Midbrain (tissue), 1 donor: ENCODE data around the gene ZNF70.

Experiments used
- DNase-seq: peaks from one replicate; lab custom pipeline; 2025; lab: John Stamatoyannopoulos, UW

Gene ZNF70

GRCh38 chr22:23716811-23717801 lies 33.8 kb downstream of the ZNF70 start:
- peak; percentile 92 for DNase-seq

GRCh38 chr22:23715806-23716375 lies 35.0 kb downstream of the ZNF70 start:
- no peak for DNase-seq

- no peak for DNase-seq
Observed at GRCh38 chr22:23714596-23715578, 36.0 kb downstream of the ZNF70 start.

- DNase-seq, result no peak
Observed at GRCh38 chr22:23713696-23714595, 37.0 kb downstream of the ZNF70 start.

GRCh38 chr22:23712256-23712655 lies 38.7 kb downstream of the ZNF70 start:
- no peak for DNase-seq

GRCh38 chr22:23709107-23709506 lies 41.8 kb downstream of the ZNF70 start:
- DNase-seq, result no peak

- no peak for DNase-seq
Observed at GRCh38 chr22:23708270-23708669, 42.6 kb downstream of the ZNF70 start.

- DNase-seq, result no peak
Observed at GRCh38 chr22:23705358-23705757, 45.6 kb downstream of the ZNF70 start.

- no peak for DNase-seq
Observed at GRCh38 chr22:23704829-23705228, 46.1 kb downstream of the ZNF70 start.

GRCh38 chr22:23704062-23704461 lies 46.9 kb downstream of the ZNF70 start:
- DNase-seq, result no peak

- no peak for DNase-seq
Observed at GRCh38 chr22:23700706-23701105, 50.2 kb downstream of the ZNF70 start.

- DNase-seq, result no peak
Observed at GRCh38 chr22:23698673-23699235, 52.2 kb downstream of the ZNF70 start.

- DNase-seq, result no peak
Observed at GRCh38 chr22:23698094-23698493, 52.8 kb downstream of the ZNF70 start.

GRCh38 chr22:23697031-23697970 lies 53.6 kb downstream of the ZNF70 start:
- DNase-seq, result no peak

GRCh38 chr22:23696326-23696851 lies 54.5 kb downstream of the ZNF70 start:
- DNase-seq, result no peak

GRCh38 chr22:23695571-23696325 lies 55.2 kb downstream of the ZNF70 start:
- no peak for DNase-seq

- no peak for DNase-seq
Observed at GRCh38 chr22:23695141-23695540, 55.8 kb downstream of the ZNF70 start.

- no peak for DNase-seq
Observed at GRCh38 chr22:23693979-23694680, 56.8 kb downstream of the ZNF70 start.
